HG02623 (cell line): ENCODE data around the gene DHRS1.

ENCODE experiments used
- ATAC-seq: cut with Tn5 transposase; IDR thresholded peaks from one replicate; pipeline ENCODE4 v1.9.1; 2021; ENCODE audit warnings: moderate library complexity; ENCODE audit not compliant: unreplicated experiment

DHRS1 gene

GRCh38 chr14:24268225-24268624 is 31.4 kb downstream of the DHRS1 start:
- ATAC-seq, result no peak

- no peak for ATAC-seq
Measured at GRCh38 chr14:24267516-24267915, 32.1 kb downstream of the DHRS1 start.

- ATAC-seq, result no peak
Measured at GRCh38 chr14:24266344-24267244, 33.0 kb downstream of the DHRS1 start.

GRCh38 chr14:24264298-24264697 is 35.3 kb downstream of the DHRS1 start:
- no peak for ATAC-seq

- ATAC-seq, result no peak
Measured at GRCh38 chr14:24263848-24264247, 35.7 kb downstream of the DHRS1 start.

GRCh38 chr14:24262821-24263733 is 36.5 kb downstream of the DHRS1 start, which contains the start of gene TGM1:
TSS of gene TGM1 (minus strand) at chr14:24263177. CDS start at chr14:24262352, 825 bp downstream.
- no peak for ATAC-seq

- no peak for ATAC-seq
Measured at GRCh38 chr14:24261969-24262327, 37.6 kb downstream of the DHRS1 start.

- ATAC-seq, result no peak
Measured at GRCh38 chr14:24261256-24261968, 38.2 kb downstream of the DHRS1 start.

GRCh38 chr14:24260780-24261157 is 38.8 kb downstream of the DHRS1 start:
- ATAC-seq, result no peak

- no peak for ATAC-seq
Measured at GRCh38 chr14:24260026-24260779, 39.4 kb downstream of the DHRS1 start.

- ATAC-seq, result no peak
Measured at GRCh38 chr14:24259282-24260025, 40.1 kb downstream of the DHRS1 start.

GRCh38 chr14:24258548-24259265 is 40.9 kb downstream of the DHRS1 start:
- no peak for ATAC-seq

GRCh38 chr14:24258119-24258518 is 41.5 kb downstream of the DHRS1 start:
- ATAC-seq, result no peak

GRCh38 chr14:24256960-24257359 is 42.6 kb downstream of the DHRS1 start:
- no peak for ATAC-seq

- ATAC-seq, result no peak
Measured at GRCh38 chr14:24255931-24256711, 43.5 kb downstream of the DHRS1 start.

GRCh38 chr14:24255438-24255837 is 44.1 kb downstream of the DHRS1 start:
- ATAC-seq, result no peak

GRCh38 chr14:24254630-24255392 is 44.8 kb downstream of the DHRS1 start:
- no peak for ATAC-seq

GRCh38 chr14:24253936-24254335 is 45.6 kb downstream of the DHRS1 start:
- ATAC-seq, result no peak
